Measurements from ENCODE around the gene HIF3A.

The HIF3A gene

GRCh38 chr19:46356149-46357055 lies 59.6 kb downstream of the HIF3A start:
- Histone ChIP-seq H3K27me3 (ENCODE audit: control insufficient read depth, insufficient read depth, low read length, poor library complexity, severe bottlenecking) (no peaks in the 10 kb centered on the region), H3K9me3 (ENCODE audit: control insufficient read depth, low read length) (no peaks in the 10 kb centered on the region), H3K4me3 (ENCODE audit: insufficient read depth, low read depth, low read length) (no peak overlapping the region), H3K36me3 (ENCODE audit: control insufficient read depth, insufficient read depth, low read length) (peaks cover 29% of the 10 kb centered on the region), H3K4me1 (ENCODE audit: control insufficient read depth, insufficient read depth, low read length) (no peaks in the 10 kb centered on the region), H3K27ac (ENCODE audit: insufficient read depth, low read depth, low read length, poor library complexity, severe bottlenecking) (no peak overlapping the region)
- 96 to 97% methylated on average over 9 of the region's 9 CpGs for WGBS, 2 experiments

DNA sequence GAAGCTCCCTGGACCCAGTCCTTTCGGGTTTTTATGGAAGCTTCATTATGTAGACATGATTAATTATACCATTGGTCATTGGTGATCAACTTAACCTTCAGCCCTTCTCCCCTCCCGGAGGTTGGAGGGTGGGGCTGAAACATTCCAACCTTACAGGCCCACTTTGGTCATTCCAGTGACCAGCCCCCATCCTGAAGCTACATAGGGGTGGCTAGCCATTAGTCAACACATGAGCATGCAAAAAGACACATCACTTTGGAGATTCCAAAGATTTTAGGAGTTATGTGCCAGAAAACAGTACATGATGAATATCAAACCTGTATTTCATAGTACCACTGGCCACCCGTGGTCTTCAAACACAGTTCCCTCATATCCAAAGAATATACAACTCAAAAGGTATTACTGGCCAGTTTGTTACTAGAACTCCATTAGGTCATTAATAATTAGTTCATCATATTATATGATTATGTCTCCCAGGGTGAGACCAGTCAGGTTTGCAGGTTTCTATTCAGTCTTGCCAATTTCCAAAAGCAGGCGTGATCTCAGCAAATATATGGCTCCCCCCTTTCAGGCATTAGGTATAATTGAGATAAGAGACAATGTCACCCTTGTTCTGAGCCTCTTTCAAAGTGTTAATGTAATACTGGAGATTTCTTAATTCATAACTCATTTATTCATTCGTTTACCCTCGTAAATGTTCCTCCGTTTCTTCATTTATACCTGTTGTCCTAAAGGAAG lies 61.2 kb downstream of the HIF3A start:
- Histone ChIP-seq H3K27me3 (ENCODE audit: control insufficient read depth, insufficient read depth, low read length, poor library complexity, severe bottlenecking) (no peaks in the 10 kb centered on the region), H3K27ac (ENCODE audit: insufficient read depth, low read depth, low read length, poor library complexity, severe bottlenecking) (no peak overlapping the region), H3K36me3 (ENCODE audit: control insufficient read depth, insufficient read depth, low read length) (peaks cover 29% of the 10 kb centered on the region), H3K9me3 (ENCODE audit: control insufficient read depth, low read length) (no peaks in the 10 kb centered on the region), H3K4me1 (ENCODE audit: control insufficient read depth, insufficient read depth, low read length) (no peaks in the 10 kb centered on the region), H3K4me3 (ENCODE audit: insufficient read depth, low read depth, low read length) (no peak overlapping the region)
- 96 to 99% methylated on average over 6 to 7 of the region's 7 CpGs for whole genome bisulfite sequencing, 2 experiments

DNA sequence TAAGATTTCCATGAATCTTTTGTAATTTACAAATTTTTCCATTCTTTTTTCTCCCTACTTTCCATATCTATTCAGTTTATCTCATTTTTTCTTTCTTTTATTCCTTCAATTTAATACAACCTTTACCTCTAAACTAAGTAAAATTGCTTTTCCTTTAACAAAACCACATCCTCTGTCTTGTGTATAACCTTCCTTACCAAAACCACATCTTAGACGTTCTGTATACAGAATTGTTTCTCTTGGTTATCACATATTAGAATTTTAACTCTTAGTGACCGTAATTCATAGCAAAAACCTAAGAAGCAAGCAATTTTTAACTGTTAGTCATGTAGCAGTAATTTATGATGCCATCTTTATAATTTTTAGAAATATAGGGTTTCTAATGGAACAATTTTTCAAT lies 65.1 kb downstream of the HIF3A start:
- Histone ChIP-seq H3K4me1 (ENCODE audit: control insufficient read depth, insufficient read depth, low read length) (peaks cover 8% of the 10 kb centered on the region), H3K4me3 (ENCODE audit: insufficient read depth, low read depth, low read length) (no peak overlapping the region), H3K27me3 (ENCODE audit: control insufficient read depth, insufficient read depth, low read length, poor library complexity, severe bottlenecking) (no peaks in the 10 kb centered on the region), H3K9me3 (ENCODE audit: control insufficient read depth, low read length) (no peaks in the 10 kb centered on the region), H3K27ac (ENCODE audit: insufficient read depth, low read depth, low read length, poor library complexity, severe bottlenecking) (no peak overlapping the region), H3K36me3 (ENCODE audit: control insufficient read depth, insufficient read depth, low read length) (peaks cover 10% of the 10 kb centered on the region)
- WGBS, 2 experiments: 92 to 93% methylated on average over 1 to 2 of the region's 2 CpGs

DNA sequence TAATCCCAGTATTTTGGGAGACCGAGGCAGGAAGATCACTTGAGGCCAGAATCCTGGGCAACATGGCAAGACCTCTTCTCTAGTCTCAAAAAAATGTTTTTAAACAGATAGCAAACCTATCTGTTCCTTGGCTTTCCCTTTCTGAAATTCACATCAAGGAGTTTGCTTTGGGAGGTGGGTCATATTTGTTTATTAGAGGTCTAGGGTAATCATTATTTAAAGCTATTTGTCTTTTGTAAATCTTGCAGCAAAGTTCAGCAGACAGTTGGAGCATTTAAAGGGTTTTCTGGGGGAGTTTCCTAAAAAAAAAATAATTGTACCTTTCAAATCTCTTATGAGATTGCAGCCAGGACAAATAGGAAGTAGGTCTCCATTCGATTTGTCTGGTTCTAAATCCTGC lies 67.5 kb downstream of the HIF3A start:
- peaks cover 12% of the 10 kb centered on the region for H3K4me1 ChIP-seq (ENCODE audit: control insufficient read depth, insufficient read depth, low read length)
- no peak overlapping the region for H3K27ac ChIP-seq (ENCODE audit: insufficient read depth, low read depth, low read length, poor library complexity, severe bottlenecking)
- no peaks in the 10 kb centered on the region for H3K27me3 ChIP-seq (ENCODE audit: control insufficient read depth, insufficient read depth, low read length, poor library complexity, severe bottlenecking)
- no peak overlapping the region for H3K4me3 ChIP-seq (ENCODE audit: insufficient read depth, low read depth, low read length)
- no peaks in the 10 kb centered on the region for H3K9me3 ChIP-seq (ENCODE audit: control insufficient read depth, low read length)
- WGBS, 2 experiments: 96 to 98% methylated on average over 2 of the region's 2 CpGs
- peaks cover 7% of the 10 kb centered on the region for H3K36me3 ChIP-seq (ENCODE audit: control insufficient read depth, insufficient read depth, low read length)

GRCh38 chr19:46365561-46365960 lies 68.7 kb downstream of the HIF3A start:
- Histone ChIP-seq H3K4me1 (ENCODE audit: control insufficient read depth, insufficient read depth, low read length) (peaks cover 12% of the 10 kb centered on the region), H3K36me3 (ENCODE audit: control insufficient read depth, insufficient read depth, low read length) (peaks cover 7% of the 10 kb centered on the region), H3K27ac (ENCODE audit: insufficient read depth, low read depth, low read length, poor library complexity, severe bottlenecking) (no peak overlapping the region), H3K9me3 (ENCODE audit: control insufficient read depth, low read length) (no peaks in the 10 kb centered on the region), H3K4me3 (ENCODE audit: insufficient read depth, low read depth, low read length) (no peak overlapping the region), H3K27me3 (ENCODE audit: control insufficient read depth, insufficient read depth, low read length, poor library complexity, severe bottlenecking) (no peaks in the 10 kb centered on the region)
- 57 to 66% methylated on average over 4 of the region's 4 CpGs for WGBS, 2 experiments

DNA sequence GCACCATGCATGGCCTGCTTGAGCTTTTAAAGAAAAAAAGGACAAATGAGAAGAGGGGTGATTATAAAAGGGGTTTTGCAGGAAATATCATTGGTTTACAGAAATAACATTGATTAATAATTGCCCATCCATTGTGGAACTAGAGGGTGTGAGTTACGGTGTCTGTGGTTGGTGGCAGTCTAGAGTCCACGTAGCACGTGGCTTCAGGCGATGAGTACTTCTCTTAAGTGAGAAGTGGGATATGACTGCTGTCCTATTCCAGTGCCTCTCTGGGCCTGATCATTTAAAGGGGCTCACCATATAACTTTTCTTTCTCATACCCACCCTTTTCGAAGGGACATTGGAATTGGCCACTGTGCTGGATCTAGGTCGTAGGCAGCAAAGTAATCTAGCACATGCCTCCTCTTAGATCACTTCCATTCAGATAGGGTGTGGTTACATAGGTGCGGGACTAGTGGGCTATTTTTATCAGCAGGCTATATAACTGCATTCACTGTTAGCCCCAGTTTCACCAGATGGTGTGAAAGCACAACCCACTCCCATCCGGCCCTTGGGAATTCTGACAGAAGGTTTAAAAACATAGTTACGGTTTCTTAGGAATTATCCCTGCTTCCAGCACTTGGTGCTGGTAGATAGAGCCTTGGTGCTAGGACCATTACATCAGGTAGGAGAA lies 69.9 kb downstream of the HIF3A start:
- Histone ChIP-seq H3K27ac (ENCODE audit: insufficient read depth, low read depth, low read length, poor library complexity, severe bottlenecking) (no peak overlapping the region), H3K36me3 (ENCODE audit: control insufficient read depth, insufficient read depth, low read length) (peaks cover 7% of the 10 kb centered on the region), H3K9me3 (ENCODE audit: control insufficient read depth, low read length) (no peaks in the 10 kb centered on the region), H3K27me3 (ENCODE audit: control insufficient read depth, insufficient read depth, low read length, poor library complexity, severe bottlenecking) (no peaks in the 10 kb centered on the region), H3K4me3 (ENCODE audit: insufficient read depth, low read depth, low read length) (no peak overlapping the region), H3K4me1 (ENCODE audit: control insufficient read depth, insufficient read depth, low read length) (peaks cover 12% of the 10 kb centered on the region)
- WGBS, 2 experiments: 96% methylated on average over 9 of the region's 9 CpGs

- Histone ChIP-seq H3K4me3 (ENCODE audit: insufficient read depth, low read depth, low read length) (no peak overlapping the region), H3K27ac (ENCODE audit: insufficient read depth, low read depth, low read length, poor library complexity, severe bottlenecking) (no peak overlapping the region), H3K9me3 (ENCODE audit: control insufficient read depth, low read length) (no peaks in the 10 kb centered on the region), H3K27me3 (ENCODE audit: control insufficient read depth, insufficient read depth, low read length, poor library complexity, severe bottlenecking) (no peaks in the 10 kb centered on the region), H3K4me1 (ENCODE audit: control insufficient read depth, insufficient read depth, low read length) (peaks cover 15% of the 10 kb centered on the region), H3K36me3 (ENCODE audit: control insufficient read depth, insufficient read depth, low read length) (peaks cover 7% of the 10 kb centered on the region)
- 89 to 97% methylated on average over 5 of the region's 5 CpGs for WGBS, 2 experiments
Measured at GRCh38 chr19:46367426-46367825, 70.6 kb downstream of the HIF3A start.

- H3K36me3 ChIP-seq (ENCODE audit: control insufficient read depth, insufficient read depth, low read length): peaks cover 7% of the 10 kb centered on the region
- H3K27me3 ChIP-seq (ENCODE audit: control insufficient read depth, insufficient read depth, low read length, poor library complexity, severe bottlenecking): no peaks in the 10 kb centered on the region
- peaks cover 22% of the 10 kb centered on the region for H3K4me1 ChIP-seq (ENCODE audit: control insufficient read depth, insufficient read depth, low read length)
- H3K27ac ChIP-seq (ENCODE audit: insufficient read depth, low read depth, low read length, poor library complexity, severe bottlenecking): no peak overlapping the region
- WGBS, 2 experiments: 93 to 95% methylated on average over 7 of the region's 7 CpGs
- H3K9me3 ChIP-seq (ENCODE audit: control insufficient read depth, low read length): no peaks in the 10 kb centered on the region
- no peak overlapping the region for H3K4me3 ChIP-seq (ENCODE audit: insufficient read depth, low read depth, low read length)
Measured at GRCh38 chr19:46368116-46368515, 71.3 kb downstream of the HIF3A start.

DNA sequence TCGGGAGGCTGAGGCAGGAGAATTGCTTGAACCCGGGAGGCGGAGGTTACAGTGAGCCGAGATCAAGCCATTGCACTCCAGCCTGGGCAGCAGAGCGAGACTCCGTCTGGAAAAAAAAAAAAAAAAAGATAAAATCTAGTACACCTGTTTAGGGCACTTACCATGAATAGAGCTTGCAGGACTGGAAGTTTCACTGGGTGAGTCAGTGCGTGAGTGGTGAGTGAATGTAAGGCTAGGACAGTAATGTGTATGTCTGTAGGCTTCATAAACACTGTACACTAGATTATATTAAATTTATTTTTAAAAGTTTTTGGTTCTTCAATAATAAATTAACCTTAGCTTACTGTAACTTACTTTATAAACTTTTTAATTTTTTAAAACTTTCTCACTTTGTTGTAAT lies 73.0 kb downstream of the HIF3A start:
- Histone ChIP-seq H3K9me3 (ENCODE audit: control insufficient read depth, low read length) (no peaks in the 10 kb centered on the region), H3K36me3 (ENCODE audit: control insufficient read depth, insufficient read depth, low read length) (no peaks in the 10 kb centered on the region), H3K27ac (ENCODE audit: insufficient read depth, low read depth, low read length, poor library complexity, severe bottlenecking) (no peak overlapping the region), H3K27me3 (ENCODE audit: control insufficient read depth, insufficient read depth, low read length, poor library complexity, severe bottlenecking) (no peaks in the 10 kb centered on the region), H3K4me1 (ENCODE audit: control insufficient read depth, insufficient read depth, low read length) (peaks cover 33% of the 10 kb centered on the region), H3K4me3 (ENCODE audit: insufficient read depth, low read depth, low read length) (no peak overlapping the region)
- WGBS, 2 experiments: 97% methylated on average over 7 of the region's 7 CpGs

DNA sequence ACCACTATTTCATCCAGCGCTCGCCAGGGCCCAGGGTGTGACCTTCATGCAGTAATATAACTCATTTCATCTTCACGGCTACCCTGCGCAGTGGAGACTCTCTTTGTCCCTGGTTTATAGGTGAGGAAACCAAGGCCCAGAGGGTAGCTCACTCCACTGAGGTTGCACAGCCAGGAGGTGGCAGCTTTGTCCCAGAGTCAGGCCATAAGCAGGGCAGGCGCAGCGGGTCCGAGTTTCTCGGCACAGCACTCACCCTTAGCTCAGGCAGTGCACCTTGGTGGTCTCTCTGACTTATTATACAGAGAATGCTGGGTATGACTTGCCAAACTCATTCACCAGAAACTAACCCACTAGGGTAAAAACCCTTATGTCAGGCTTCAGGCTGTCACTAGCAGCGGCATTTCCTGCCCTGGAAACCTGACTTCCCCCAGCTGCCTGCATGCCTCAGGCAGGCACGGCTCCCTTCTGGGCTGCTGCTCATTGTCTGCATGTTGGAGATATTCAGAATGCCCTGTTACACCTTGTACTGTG lies 74.6 kb downstream of the HIF3A start:
- Histone ChIP-seq H3K27ac (ENCODE audit: insufficient read depth, low read depth, low read length, poor library complexity, severe bottlenecking) (no peak overlapping the region), H3K27me3 (ENCODE audit: control insufficient read depth, insufficient read depth, low read length, poor library complexity, severe bottlenecking) (no peaks in the 10 kb centered on the region), H3K4me3 (ENCODE audit: insufficient read depth, low read depth, low read length) (no peak overlapping the region), H3K4me1 (ENCODE audit: control insufficient read depth, insufficient read depth, low read length) (peaks cover 25% of the 10 kb centered on the region), H3K9me3 (ENCODE audit: control insufficient read depth, low read length) (no peaks in the 10 kb centered on the region), H3K36me3 (ENCODE audit: control insufficient read depth, insufficient read depth, low read length) (peaks cover 6% of the 10 kb centered on the region)
- 82 to 83% methylated on average over 10 of the region's 10 CpGs for WGBS, 2 experiments

Measured in ectodermal cell (in vitro differentiated cells).